ENCODE measurements around the gene NAPB.

GRCh38 chr20:23454816-23455215 lies 33.5 kb upstream of the NAPB start:
- TF ChIP-seq CTCF (IDR thresholded peaks at IDR 0.05): no peak
- no peak for TF ChIP-seq TCF7L2 (IDR thresholded peaks at IDR 0.05; ENCODE audit: low read depth, low read length)
- TF ChIP-seq POLR2AphosphoS5 (IDR thresholded peaks at IDR 0.05; ENCODE audit: low read depth, low read length): no peak
- no peak for TF ChIP-seq SIN3A (IDR thresholded peaks at IDR 0.05; ENCODE audit: borderline replicate concordance, insufficient read depth, low read depth, low read length)
